Astrocyte (in vitro differentiated cells and primary cell): ENCODE results near the gene NSD2. TPM values are rescaled to one million over a fixed set of nuclear protein-coding genes. Genes with fewer than 3 reads are reported as not detected.
"Not testable (repeated sequence)": the region's sequence is repeated elsewhere in the genome, so short reads cannot be mapped to it uniquely, and the experiment has no call there.

ENCODE experiments used
- DNase-seq: peaks from one replicate; pipeline ENCODE4 v3.0.0-alpha.2; 2010; ENCODE audit warnings: low read depth
- FAIRE-seq: peaks from 2 replicates; lab custom pipeline; 2011; peaks lifted over from hg19 to GRCh38; lab: Jason Lieb, UNC
- H2AFZ ChIP-seq: 2 replicates; pipeline ENCODE4 v1.6.0; 2012; ENCODE audit warnings: low read depth, low read length, inconsistent platforms
- H3K27ac ChIP-seq: 2 replicates; pipeline ENCODE4 v1.5.1; 2011; ENCODE audit warnings: low read depth, low read length, inconsistent platforms
- H3K27me3 ChIP-seq: 2 replicates; pipeline ENCODE4 v1.6.0; 2011; ENCODE audit warnings: low read length, inconsistent platforms; ENCODE audit not compliant: insufficient read depth
- H3K36me3 ChIP-seq: 2 replicates; pipeline ENCODE4 v1.5.1; 2011; ENCODE audit warnings: low read length, inconsistent platforms; ENCODE audit not compliant: insufficient read depth
- H3K4me1 ChIP-seq: 2 replicates; pipeline ENCODE4 v1.5.1; 2011; ENCODE audit warnings: low read length, inconsistent platforms; ENCODE audit not compliant: insufficient read depth
- H3K4me2 ChIP-seq: 2 replicates; pipeline ENCODE4 v1.6.0; 2012; ENCODE audit warnings: low read length, inconsistent platforms
- H3K4me3 ChIP-seq: 2 replicates; pipeline ENCODE4 v1.5.1; 2011; ENCODE audit warnings: low read depth, mild to moderate bottlenecking, low read length, inconsistent platforms; ENCODE audit not compliant: insufficient read depth
- H3K79me2 ChIP-seq: 2 replicates; pipeline ENCODE4 v1.6.0; 2012; ENCODE audit warnings: mild to moderate bottlenecking, low read length, inconsistent platforms; ENCODE audit not compliant: insufficient read depth
- H3K9ac ChIP-seq: 2 replicates; pipeline ENCODE4 v1.6.0; 2012; ENCODE audit warnings: mild to moderate bottlenecking, low read length, inconsistent platforms
- H3K9me3 ChIP-seq: 2 replicates; pipeline ENCODE4 v1.5.1; 2012; ENCODE audit warnings: low read depth, mild to moderate bottlenecking, low read length, inconsistent platforms; ENCODE audit not compliant: insufficient read depth
- H4K20me1 ChIP-seq: 2 replicates; pipeline ENCODE4 v1.6.0; 2012; ENCODE audit warnings: low read length, inconsistent platforms; ENCODE audit not compliant: insufficient read depth
- H3K27ac Mint-ChIP-seq: one replicate; pipeline ENCODE4 v1.8.0; 2021; ENCODE audit warnings: mild to moderate bottlenecking, mixed read lengths; ENCODE audit not compliant: unreplicated experiment
- H3K27me3 Mint-ChIP-seq: one replicate; pipeline ENCODE4 v1.8.0; 2021; ENCODE audit warnings: low read depth, mixed read lengths; ENCODE audit not compliant: unreplicated experiment
- H3K36me3 Mint-ChIP-seq: one replicate; pipeline ENCODE4 v1.8.0; 2021; ENCODE audit warnings: low read depth, mixed read lengths; ENCODE audit not compliant: unreplicated experiment
- H3K4me1 Mint-ChIP-seq: one replicate; pipeline ENCODE4 v1.8.0; 2021; ENCODE audit warnings: low read depth, mixed read lengths; ENCODE audit not compliant: unreplicated experiment
- H3K4me3 Mint-ChIP-seq: one replicate; pipeline ENCODE4 v1.8.0; 2021; ENCODE audit warnings: mild to moderate bottlenecking, moderate library complexity, mixed read lengths; ENCODE audit not compliant: unreplicated experiment
- H3K9me3 Mint-ChIP-seq: one replicate; pipeline ENCODE4 v1.8.0; 2021; ENCODE audit warnings: mild to moderate bottlenecking, mixed read lengths; ENCODE audit not compliant: unreplicated experiment
- EZH2 ChIP-seq: IDR thresholded peaks from 2 replicates; pipeline ENCODE4 v1.6.1; 2012; ENCODE audit warnings: mild to moderate bottlenecking, low read length, inconsistent platforms; ENCODE audit not compliant: insufficient read depth
- total RNA-seq: library from RNA; stranded (reverse); gene quantifications from 2 replicates; pipeline ENCODE4 v1.2.1, GENCODE V29; 2021
- TF ChIP-seq, protein P1 (sequence below): IDR thresholded peaks from 2 replicates; pipeline ENCODE4 v1.5.1; 2011; ENCODE audit warnings: low read depth, mild to moderate bottlenecking, inconsistent platforms, low read length, moderate library complexity; ENCODE audit not compliant: insufficient read depth

The NSD2 gene
- total RNA-seq, 1 donor from 2014 or later, result 31.3 TPM

- Mint-ChIP-seq H3K4me1 (no peaks in the 10 kb centered on the region), H3K4me3 (no peak overlapping the region), H3K9me3 (no peaks in the 10 kb centered on the region), H3K27ac (no peak overlapping the region), H3K36me3 (peaks cover 5% of the 10 kb centered on the region), H3K27me3 (no peaks in the 10 kb centered on the region)
- H4K20me1 ChIP-seq, result peaks cover 71% of the 10 kb centered on the region
- no peak overlapping the region for H3K4me2 ChIP-seq
- DNase-seq (no peak), FAIRE-seq (no peak)
- H2AFZ ChIP-seq, result no peak overlapping the region
- H3K9ac ChIP-seq, result no peak overlapping the region
- H3K27ac ChIP-seq, result no peak overlapping the region
- H3K79me2 ChIP-seq, result peaks cover 97% of the 10 kb centered on the region
- TF ChIP-seq EZH2, result no peak
- TF ChIP-seq, protein P1, sequence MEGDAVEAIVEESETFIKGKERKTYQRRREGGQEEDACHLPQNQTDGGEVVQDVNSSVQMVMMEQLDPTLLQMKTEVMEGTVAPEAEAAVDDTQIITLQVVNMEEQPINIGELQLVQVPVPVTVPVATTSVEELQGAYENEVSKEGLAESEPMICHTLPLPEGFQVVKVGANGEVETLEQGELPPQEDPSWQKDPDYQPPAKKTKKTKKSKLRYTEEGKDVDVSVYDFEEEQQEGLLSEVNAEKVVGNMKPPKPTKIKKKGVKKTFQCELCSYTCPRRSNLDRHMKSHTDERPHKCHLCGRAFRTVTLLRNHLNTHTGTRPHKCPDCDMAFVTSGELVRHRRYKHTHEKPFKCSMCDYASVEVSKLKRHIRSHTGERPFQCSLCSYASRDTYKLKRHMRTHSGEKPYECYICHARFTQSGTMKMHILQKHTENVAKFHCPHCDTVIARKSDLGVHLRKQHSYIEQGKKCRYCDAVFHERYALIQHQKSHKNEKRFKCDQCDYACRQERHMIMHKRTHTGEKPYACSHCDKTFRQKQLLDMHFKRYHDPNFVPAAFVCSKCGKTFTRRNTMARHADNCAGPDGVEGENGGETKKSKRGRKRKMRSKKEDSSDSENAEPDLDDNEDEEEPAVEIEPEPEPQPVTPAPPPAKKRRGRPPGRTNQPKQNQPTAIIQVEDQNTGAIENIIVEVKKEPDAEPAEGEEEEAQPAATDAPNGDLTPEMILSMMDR, result no peak
- no peaks in the 10 kb centered on the region for H3K9me3 ChIP-seq
- H3K4me1 ChIP-seq, result no peaks in the 10 kb centered on the region
- H3K36me3 ChIP-seq, result peaks cover 20% of the 10 kb centered on the region
- H3K4me3 ChIP-seq, result no peak overlapping the region
- no peaks in the 10 kb centered on the region for H3K27me3 ChIP-seq
Measured at GRCh38 chr4:1903035-1903434, 31.8 kb downstream of the NSD2 start.

- Mint-ChIP-seq H3K9me3 (no peaks in the 10 kb centered on the region), H3K27me3 (no peaks in the 10 kb centered on the region), H3K4me1 (no peaks in the 10 kb centered on the region), H3K4me3 (no peak overlapping the region), H3K27ac (no peak overlapping the region), H3K36me3 (peaks cover 5% of the 10 kb centered on the region)
- H3K79me2 ChIP-seq, result peaks cover 99% of the 10 kb centered on the region
- no peak overlapping the region for H3K27ac ChIP-seq
- H3K9me3 ChIP-seq, result no peaks in the 10 kb centered on the region
- H3K27me3 ChIP-seq, result no peaks in the 10 kb centered on the region
- peaks cover 73% of the 10 kb centered on the region for H4K20me1 ChIP-seq
- H3K4me3 ChIP-seq, result no peak overlapping the region
- DNase-seq, result no peak
- no peak overlapping the region for H3K9ac ChIP-seq
- no peak for TF ChIP-seq EZH2
- TF ChIP-seq, protein P1, result no peak
- H3K36me3 ChIP-seq, result peaks cover 20% of the 10 kb centered on the region
- FAIRE-seq, result no peak
- no peaks in the 10 kb centered on the region for H3K4me1 ChIP-seq
- no peak overlapping the region for H2AFZ ChIP-seq
- H3K4me2 ChIP-seq, result no peak overlapping the region
Measured at GRCh38 chr4:1904042-1904441, 32.8 kb downstream of the NSD2 start.

GRCh38 chr4:1907848-1908525 lies 36.8 kb downstream of the NSD2 start:
- no peak overlapping the region for H3K4me3 Mint-ChIP-seq

DNA sequence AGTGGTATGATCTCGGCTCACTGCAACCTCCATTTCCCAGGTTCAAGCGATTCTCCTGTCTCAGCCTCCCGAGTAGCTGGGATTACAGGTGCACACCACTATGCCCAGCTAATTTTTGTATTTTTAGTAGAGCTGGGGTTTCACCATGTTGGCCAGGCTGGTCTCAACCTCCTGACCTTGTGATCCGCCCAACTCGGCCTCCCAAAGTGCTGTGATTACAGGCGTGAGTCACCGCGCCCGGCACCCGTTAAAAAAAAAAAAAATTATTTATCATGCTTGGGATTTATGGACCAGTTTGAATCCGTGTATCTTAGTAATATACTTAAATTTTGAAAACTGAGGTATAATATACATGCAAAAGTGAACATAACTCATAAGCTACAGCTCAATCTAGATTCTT lies 38.5 kb downstream of the NSD2 start:
- H3K4me1 Mint-ChIP-seq, H3K27me3 Mint-ChIP-seq, H3K4me3 ChIP-seq, H3K27ac Mint-ChIP-seq, H3K9ac ChIP-seq, H3K4me2 ChIP-seq, H3K27me3 ChIP-seq, H3K9me3 Mint-ChIP-seq, H3K4me1 ChIP-seq, H2AFZ ChIP-seq, H3K36me3 ChIP-seq, H3K4me3 Mint-ChIP-seq, H3K36me3 Mint-ChIP-seq, DNase-seq, FAIRE-seq, H3K27ac ChIP-seq, H3K9me3 ChIP-seq: not testable (repeated sequence)
- Histone ChIP-seq H4K20me1 (peaks cover 68% of the 10 kb centered on the region), H3K79me2 (peaks cover 98% of the 10 kb centered on the region)

More at GRCh38 chr4:1907848-1908525, 36.8 kb downstream of the NSD2 start:
- Histone ChIP-seq H3K4me1 (peaks cover under 1% of the 10 kb centered on the region), H3K9ac (no peak overlapping the region), H4K20me1 (peaks cover 60% of the 10 kb centered on the region), H3K36me3 (peaks cover 8% of the 10 kb centered on the region), H2AFZ (no peak overlapping the region), H3K79me2 (peaks cover 97% of the 10 kb centered on the region), H3K27ac (no peak overlapping the region), H3K27me3 (no peaks in the 10 kb centered on the region), H3K4me2 (no peak overlapping the region), H3K9me3 (no peaks in the 10 kb centered on the region), H3K4me3 (no peak overlapping the region)
- Mint-ChIP-seq H3K9me3 (no peaks in the 10 kb centered on the region), H3K36me3 (peaks cover 1% of the 10 kb centered on the region), H3K4me1 (peaks cover 1% of the 10 kb centered on the region), H3K27me3 (no peaks in the 10 kb centered on the region), H3K27ac (no peak overlapping the region)
- FAIRE-seq (no peak), DNase-seq (no peak)
- TF ChIP-seq, protein P1, result no peak
- no peak for TF ChIP-seq EZH2
